CD4-positive, alpha-beta T cell treated with Interleukin-17A for 1 hour (primary cell): ENCODE measurements around the gene CENPL.

Experiments
- DNase-seq: peaks from one replicate; pipeline ENCODE4 v3.0.0-alpha.2; 2020

CENPL gene

GRCh38 chr1:173757666-173758065 lies 67.0 kb downstream of the CENPL start:
- no peak for DNase-seq

- DNase-seq: no peak
Observed at GRCh38 chr1:173753830-173754229, 70.9 kb downstream of the CENPL start.
